HG03460 (cell line): Measurements from ENCODE around the gene PAF1.
"Not testable (repeated sequence)": the region's sequence is repeated elsewhere in the genome, so short reads cannot be mapped to it uniquely, and the experiment has no call there.

Source experiments
- ATAC-seq: cut with Tn5 transposase; IDR thresholded peaks from one replicate; pipeline ENCODE4 v1.9.1; 2021; ENCODE audit not compliant: unreplicated experiment

The PAF1 gene

GRCh38 chr19:39356647-39357046, 34.3 kb downstream of the PAF1 start:
- no peak for ATAC-seq

- no peak for ATAC-seq
Observed at GRCh38 chr19:39356073-39356472, 34.8 kb downstream of the PAF1 start.

GRCh38 chr19:39355253-39355652, 35.7 kb downstream of the PAF1 start:
- ATAC-seq = no peak

GRCh38 chr19:39352381-39353255, 38.3 kb downstream of the PAF1 start:
- ATAC-seq = no peak

- ATAC-seq = no peak
Observed at GRCh38 chr19:39351537-39352064, 39.3 kb downstream of the PAF1 start.

GRCh38 chr19:39350156-39350555, 40.8 kb downstream of the PAF1 start:
- ATAC-seq = no peak

- ATAC-seq = no peak
Observed at GRCh38 chr19:39349326-39349725, 41.6 kb downstream of the PAF1 start.

- ATAC-seq = no peak
Observed at GRCh38 chr19:39347332-39348164, 43.4 kb downstream of the PAF1 start.

GRCh38 chr19:39345956-39346355, 45.0 kb downstream of the PAF1 start:
- no peak for ATAC-seq

- ATAC-seq = no peak
Observed at GRCh38 chr19:39342647-39343305, 48.1 kb downstream of the PAF1 start.

GRCh38 chr19:39341719-39342604, 48.9 kb downstream of the PAF1 start, which contains the start of gene SAMD4B:
SAMD4B (plus strand) TSS chr19:39342421; CDS start chr19:39356894, 14,473 bp downstream.
- ATAC-seq = peak; percentile 80

GRCh38 chr19:39341129-39341718, 49.7 kb downstream of the PAF1 start:
- ATAC-seq = no peak

GRCh38 chr19:39340156-39340555, 50.8 kb downstream of the PAF1 start:
- ATAC-seq = not testable (repeated sequence)

GRCh38 chr19:39339674-39340073, 51.2 kb downstream of the PAF1 start:
- ATAC-seq = no peak

- no peak for ATAC-seq
Observed at GRCh38 chr19:39336483-39336882, 54.4 kb downstream of the PAF1 start.
